Activated T-helper 2 cell treated with anti-CD3 and anti-CD28 coated beads, Interferon-gamma antibody, Interleukin-2, Interleukin-4, amounts not matched to agents 10 μg/mL and 5 μg/mL and 100 μg/mL, durations not matched to agents 14 hours and 24 hours and 36 hours (primary cell): ENCODE data around the gene GGCT. TPM values are rescaled to one million over a fixed set of nuclear protein-coding genes. Genes with fewer than 3 reads are reported as not detected.

ENCODE experiments used
- DNase-seq: peaks from one replicate; pipeline ENCODE4 v3.0.0; 2021; ENCODE audit warnings: low spot score
- H3K27ac Mint-ChIP-seq: one replicate; pipeline ENCODE4 v1.8.0; 2021; ENCODE audit warnings: mixed read lengths
- H3K27me3 Mint-ChIP-seq: one replicate; pipeline ENCODE4 v1.8.0; 2021; ENCODE audit warnings: low read depth, mixed read lengths
- H3K36me3 Mint-ChIP-seq: one replicate; pipeline ENCODE4 v1.8.0; 2021; ENCODE audit warnings: low read depth, mixed read lengths
- H3K4me1 Mint-ChIP-seq: one replicate; pipeline ENCODE4 v1.8.0; 2021; ENCODE audit warnings: low read depth, mixed read lengths
- H3K4me3 Mint-ChIP-seq: one replicate; pipeline ENCODE4 v1.8.0; 2021; ENCODE audit warnings: low read depth, mild to moderate bottlenecking, moderate library complexity, mixed read lengths
- H3K9me3 Mint-ChIP-seq: one replicate; pipeline ENCODE4 v1.8.0; 2021; ENCODE audit warnings: mixed read lengths
- intact Hi-C: fragments of 100-400 bp; cut with micrococcal nuclease; formaldehyde crosslinking; loops from one replicate; pipeline ENCODE4 v1.15.1; 2023
- total RNA-seq: library from RNA; stranded (reverse); gene quantifications from 2 replicates; pipeline ENCODE4 v1.2.3, GENCODE V29; 2022

Gene GGCT
- total RNA-seq, 1 donor from 2014 or later = 71.6 TPM

DNA sequence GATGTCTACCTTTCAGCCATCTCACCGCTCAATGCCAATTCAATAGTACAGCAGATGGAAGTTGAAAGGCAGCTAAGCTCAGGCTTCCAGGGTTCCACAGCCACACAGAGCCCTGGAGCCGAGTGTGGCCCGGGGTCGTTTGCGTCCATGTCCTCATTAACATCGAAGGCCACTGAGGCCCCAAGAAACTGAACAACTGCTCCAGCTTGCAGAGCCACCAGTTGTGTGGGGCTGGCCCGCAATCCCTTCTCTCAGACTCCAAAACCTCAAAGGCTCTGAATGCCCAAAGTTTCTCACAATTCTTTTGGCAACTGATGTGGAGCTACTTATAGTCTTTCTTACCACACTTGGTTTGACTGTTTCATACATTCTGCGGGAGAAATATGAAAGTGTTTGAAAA is 57.2 kb downstream of the GGCT start:
- no peak for DNase-seq
- Mint-ChIP-seq H3K27me3 (no peaks in the 10 kb centered on the region), H3K4me1 (peaks cover 4% of the 10 kb centered on the region), H3K36me3 (peaks cover 20% of the 10 kb centered on the region), H3K4me3 (no peak overlapping the region), H3K9me3 (no peaks in the 10 kb centered on the region), H3K27ac (no peak overlapping the region)
- intact Hi-C loops = loop anchor here (5.0 kb wide), 1 partner anchor 285 kb away; no protein-coding TSS in a partner anchor

Other genes with a start within 250 kb of the GGCT start
- 10.2 and 10.4 TPM in 2 replicates for gene ZNRF2, start 220.2 kb downstream of the GGCT start, total RNA-seq
- gene NOD1, start 26.0 kb downstream of the GGCT start, total RNA-seq = 14.8 and 15.8 TPM in 2 replicates
- gene GARS1, start 90.0 kb upstream of the GGCT start, total RNA-seq = 208 and 221 TPM in 2 replicates
- not detected in 2 replicates for gene CRHR2, start 177.6 kb upstream of the GGCT start, total RNA-seq
- gene INMT, start 247.3 kb upstream of the GGCT start, total RNA-seq = not detected in 2 replicates